GM18519 (cell line): ENCODE measurements around the gene APELA.

Experiments used
- ATAC-seq: cut with Tn5 transposase; IDR thresholded peaks from one replicate; pipeline ENCODE4 v1.9.1; 2021; ENCODE audit warnings: mild to moderate bottlenecking, moderate library complexity; ENCODE audit not compliant: unreplicated experiment, low FRiP score

Gene APELA

GRCh38 chr4:164876700-164877324, at the start of gene APELA:
Gene APELA (plus strand): TSS chr4:164877178. CDS start chr4:164877332, 154 bp downstream.
- ATAC-seq, result peak; percentile 91

- no peak for ATAC-seq
These were observed 48.0 kb upstream of the APELA start for GRCh38 chr4:164828955-164829354.

GRCh38 chr4:164846566-164846965, 30.4 kb upstream of the APELA start:
- no peak for ATAC-seq

- ATAC-seq, result no peak
These were observed 30.0 kb upstream of the APELA start for GRCh38 chr4:164847016-164847415.

- no peak for ATAC-seq
These were observed 28.9 kb upstream of the APELA start for GRCh38 chr4:164847967-164848649.

GRCh38 chr4:164856396-164856795, 20.6 kb upstream of the APELA start:
- no peak for ATAC-seq

GRCh38 chr4:164866817-164867490, 10.0 kb upstream of the APELA start:
- ATAC-seq, result no peak

- ATAC-seq, result no peak
These were observed 5.3 kb upstream of the APELA start for GRCh38 chr4:164871673-164872072.

GRCh38 chr4:164872481-164872880, 4.5 kb upstream of the APELA start:
- ATAC-seq, result no peak

- ATAC-seq, result no peak
These were observed 2.2 kb upstream of the APELA start for GRCh38 chr4:164874789-164875188.

- ATAC-seq, result no peak
These were observed 3.7 kb downstream of the APELA start for GRCh38 chr4:164880489-164881262.

GRCh38 chr4:164888096-164888715, 11.2 kb downstream of the APELA start:
- no peak for ATAC-seq

GRCh38 chr4:164890691-164891090, 13.7 kb downstream of the APELA start:
- no peak for ATAC-seq

GRCh38 chr4:164892018-164892417, 15.0 kb downstream of the APELA start:
- ATAC-seq, result peak; percentile 71

GRCh38 chr4:164894702-164895101, 17.7 kb downstream of the APELA start:
- ATAC-seq, result peak; percentile 75

- no peak for ATAC-seq
These were observed 25.6 kb downstream of the APELA start for GRCh38 chr4:164902608-164903007.

- ATAC-seq, result no peak
These were observed 27.4 kb downstream of the APELA start for GRCh38 chr4:164904336-164904735.

GRCh38 chr4:164904941-164905340, 28.0 kb downstream of the APELA start:
- ATAC-seq, result no peak

GRCh38 chr4:164906368-164906767, 29.4 kb downstream of the APELA start:
- ATAC-seq, result no peak

GRCh38 chr4:164913506-164913905, 36.5 kb downstream of the APELA start:
- peak; percentile 56 for ATAC-seq
